ENCODE results near the gene UPK2. TPM values are rescaled to one million over a fixed set of nuclear protein-coding genes. Genes with fewer than 3 reads are reported as not detected.
"Not testable (repeated sequence)": the region's sequence is repeated elsewhere in the genome, so short reads cannot be mapped to it uniquely, and the experiment has no call there.

Gene UPK2
- total RNA-seq, 1 experiment from 2014 or later, result not detected

DNA sequence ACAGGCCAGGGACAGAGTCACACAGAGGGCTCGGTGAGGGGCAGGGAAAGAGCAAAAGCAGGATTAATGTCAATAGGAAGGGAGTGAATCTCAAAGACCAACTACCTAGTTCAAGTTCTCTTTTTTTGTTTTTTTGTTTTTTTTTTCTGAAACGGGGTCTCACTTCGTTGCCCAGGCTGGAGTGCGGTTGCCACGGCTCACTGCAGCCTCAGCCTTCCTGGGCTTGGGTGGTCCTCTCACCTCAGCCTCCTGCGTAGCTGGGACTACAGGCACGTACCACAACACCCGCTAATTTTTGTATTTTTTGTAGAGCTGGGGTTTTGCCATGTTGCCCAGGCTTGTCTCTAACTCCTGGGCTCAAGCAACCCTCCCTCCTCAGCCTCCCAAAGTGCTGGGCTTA is 20.7 kb upstream of the UPK2 start:
- no peak for DNase-seq (ENCODE audit: low read depth)

DNA sequence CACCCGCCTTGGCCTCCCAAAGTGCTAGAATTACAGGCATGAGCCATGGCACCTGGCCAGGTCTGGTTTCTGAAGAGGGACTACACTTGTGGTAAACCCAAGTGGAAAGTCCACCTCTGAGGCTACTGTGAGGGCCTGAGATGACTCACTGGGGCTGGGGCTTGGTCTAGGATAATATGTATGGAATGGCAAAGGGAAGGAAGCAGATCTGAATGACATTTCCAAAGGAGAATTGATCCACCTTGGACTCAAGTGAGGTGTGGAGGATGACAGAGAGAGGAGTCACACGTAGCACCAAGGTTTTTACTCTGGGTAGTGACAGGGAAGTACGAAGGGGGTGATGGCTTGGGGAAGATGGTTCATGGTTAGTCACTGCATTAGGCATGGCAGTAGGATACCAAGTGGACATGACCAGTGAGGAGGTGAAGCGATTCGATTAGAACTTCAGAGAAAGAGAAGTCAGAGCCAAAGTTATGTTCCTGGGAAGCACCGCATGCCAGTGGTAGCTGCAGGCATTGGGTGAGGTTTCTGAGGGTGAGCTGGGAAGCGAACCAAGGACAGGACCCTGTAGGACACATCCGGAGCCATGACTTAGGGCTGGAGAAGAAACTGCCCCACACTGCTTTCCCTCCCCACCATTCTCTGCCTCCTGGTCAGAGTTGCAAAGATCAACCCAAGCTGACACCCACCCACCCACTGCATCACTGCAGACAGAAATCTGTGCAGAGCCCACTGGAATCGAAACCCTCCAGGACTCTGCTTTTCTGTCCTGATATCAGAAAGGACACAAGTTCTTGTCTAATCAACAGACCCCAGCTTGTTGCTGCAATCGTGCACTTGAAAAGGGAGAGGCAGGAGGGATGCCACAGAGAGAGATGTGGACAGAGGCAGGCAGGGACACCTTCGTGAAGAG is 17.4 kb upstream of the UPK2 start:
- DNase-seq (ENCODE audit: low read depth), result peak; percentile 97

DNA sequence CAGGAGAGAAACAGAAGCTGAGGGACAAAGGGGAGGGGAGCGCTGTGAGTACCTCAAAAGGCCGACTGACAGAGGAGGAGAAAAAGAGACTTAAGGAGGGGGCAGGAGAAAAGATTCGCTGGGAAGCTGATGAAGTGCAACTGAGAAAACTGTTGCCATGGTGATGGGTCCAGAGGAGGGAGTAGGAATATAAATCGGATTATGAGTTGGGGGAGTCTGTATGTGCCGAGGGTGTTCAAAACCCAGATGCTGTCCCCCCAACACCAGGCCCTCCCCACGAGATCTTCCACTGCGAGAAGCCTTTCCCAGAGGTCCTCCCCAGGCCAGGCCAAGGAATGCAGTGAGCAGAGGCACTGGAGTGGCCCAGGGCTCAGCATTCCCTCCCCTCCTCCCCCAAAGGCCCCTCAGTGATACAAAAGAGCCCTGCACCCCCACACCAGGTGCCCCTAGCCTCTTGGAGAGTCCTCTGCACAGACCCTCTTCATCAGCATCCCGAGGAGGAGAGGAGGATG is 16.6 kb upstream of the UPK2 start:
- DNase-seq (ENCODE audit: low read depth), result no peak

DNA sequence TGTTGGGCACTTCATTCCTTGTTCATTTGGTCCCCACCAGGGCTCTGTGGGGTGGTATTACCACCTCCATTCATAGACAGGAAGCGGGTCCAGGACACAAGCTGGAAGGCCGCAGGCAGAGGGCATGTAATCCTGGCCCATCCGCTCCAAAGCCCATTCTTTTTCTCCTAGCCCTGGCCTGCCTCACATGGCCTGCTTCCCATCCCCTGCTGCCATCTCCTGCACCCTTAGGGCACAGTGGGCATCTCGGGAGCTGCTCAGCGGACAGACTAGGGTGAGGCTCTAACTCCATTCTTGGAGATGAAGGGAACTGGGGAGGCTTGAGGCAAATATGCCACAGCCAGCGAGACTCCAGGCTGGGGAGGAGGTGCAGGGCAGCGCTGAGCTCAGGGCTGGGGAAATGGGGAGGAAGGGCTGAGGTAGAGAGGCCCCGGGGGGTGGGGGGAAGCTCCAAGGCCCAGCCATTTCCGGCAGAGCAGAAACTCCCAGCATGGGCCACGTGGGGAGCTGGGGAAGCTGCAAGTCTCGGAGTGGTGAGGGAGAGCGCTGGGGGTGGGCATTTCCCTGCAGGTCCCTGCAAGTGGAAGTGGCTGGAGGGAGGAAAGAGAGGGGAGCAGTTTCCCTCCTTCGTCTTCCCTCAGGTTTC is 16.0 kb upstream of the UPK2 start:
- no peak for DNase-seq (ENCODE audit: low read depth)

DNA sequence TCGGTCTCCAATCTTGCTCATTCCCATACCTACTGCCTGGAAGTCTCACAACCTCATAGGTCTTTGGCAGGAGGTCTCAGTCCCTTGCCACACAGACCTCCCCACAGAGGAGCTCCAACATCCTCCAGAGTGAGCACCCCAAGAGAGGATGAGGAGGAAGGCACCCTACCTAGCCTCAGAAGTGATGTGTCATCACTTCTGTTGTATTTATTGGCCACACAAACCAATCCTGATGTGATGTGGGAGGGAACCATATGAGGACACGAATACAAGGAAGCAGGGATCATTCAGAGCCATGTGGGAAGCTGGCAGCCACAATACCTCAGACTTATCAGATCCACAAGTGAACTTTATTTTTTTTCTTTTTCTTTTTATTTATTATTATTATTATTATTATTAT is 9.0 kb upstream of the UPK2 start:
- DNase-seq (ENCODE audit: low read depth), result no peak

DNA sequence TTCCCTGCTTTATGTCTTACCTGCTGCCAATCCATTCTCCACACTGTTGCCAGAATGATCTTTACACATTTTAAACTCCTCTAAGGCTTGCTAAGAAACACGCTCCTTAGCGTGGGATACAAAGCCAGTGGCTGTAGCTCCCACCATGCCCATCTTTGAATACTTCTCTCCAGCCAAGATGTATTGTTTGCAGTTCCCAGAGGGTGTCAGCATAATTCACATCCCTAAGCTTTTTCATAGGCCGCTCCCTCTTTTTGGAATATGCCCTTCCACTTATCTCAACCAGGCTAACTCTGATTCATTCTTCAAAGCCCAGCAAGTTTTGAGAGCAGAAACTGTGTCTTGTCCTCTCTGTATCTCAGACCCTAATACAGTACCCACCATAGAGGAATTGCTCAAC is 8.1 kb upstream of the UPK2 start:
- DNase-seq (ENCODE audit: low read depth), result no peak

DNA sequence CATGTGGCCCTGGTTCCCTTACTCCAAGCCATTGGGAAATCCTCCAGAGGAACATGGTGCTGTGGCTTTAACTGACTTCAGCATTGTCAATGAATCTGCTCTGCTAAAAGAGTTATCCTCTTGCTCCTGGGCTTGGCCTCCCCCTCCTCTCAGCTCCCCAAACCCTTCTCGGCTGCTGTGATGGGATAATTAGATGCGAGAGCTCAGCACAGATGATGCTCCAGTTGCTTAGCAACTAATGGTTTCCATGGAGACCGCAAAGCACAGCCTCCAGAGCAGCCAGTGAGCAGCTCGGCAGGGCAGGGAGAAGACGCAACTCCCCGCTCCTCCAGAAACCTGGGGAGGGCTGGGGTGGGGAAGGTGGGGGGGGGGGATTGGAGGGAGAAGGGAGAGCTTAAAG is 2.8 kb upstream of the UPK2 start:
- DNase-seq (ENCODE audit: low read depth), result peak; percentile 26

DNA sequence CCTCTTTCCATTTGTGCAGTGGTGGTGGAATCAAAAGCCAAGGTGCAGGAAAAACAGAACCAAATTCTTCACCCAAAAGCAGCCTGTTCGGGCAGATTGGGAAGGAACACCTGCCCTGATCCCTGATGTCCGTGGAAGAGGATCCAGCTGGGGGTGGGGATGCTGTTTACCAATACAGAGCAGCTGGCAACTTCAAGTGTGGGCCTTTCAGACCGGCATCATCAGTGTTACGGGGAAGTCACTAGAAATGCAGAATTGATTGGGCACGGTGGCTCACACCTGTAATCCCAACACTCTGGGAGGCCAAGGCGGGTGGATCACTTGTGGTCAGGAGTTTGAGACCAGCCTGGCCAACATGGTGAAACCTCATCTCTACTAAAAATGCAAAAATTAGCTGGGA is 2.1 kb upstream of the UPK2 start:
- not testable (repeated sequence) for DNase-seq (ENCODE audit: low read depth)

DNA sequence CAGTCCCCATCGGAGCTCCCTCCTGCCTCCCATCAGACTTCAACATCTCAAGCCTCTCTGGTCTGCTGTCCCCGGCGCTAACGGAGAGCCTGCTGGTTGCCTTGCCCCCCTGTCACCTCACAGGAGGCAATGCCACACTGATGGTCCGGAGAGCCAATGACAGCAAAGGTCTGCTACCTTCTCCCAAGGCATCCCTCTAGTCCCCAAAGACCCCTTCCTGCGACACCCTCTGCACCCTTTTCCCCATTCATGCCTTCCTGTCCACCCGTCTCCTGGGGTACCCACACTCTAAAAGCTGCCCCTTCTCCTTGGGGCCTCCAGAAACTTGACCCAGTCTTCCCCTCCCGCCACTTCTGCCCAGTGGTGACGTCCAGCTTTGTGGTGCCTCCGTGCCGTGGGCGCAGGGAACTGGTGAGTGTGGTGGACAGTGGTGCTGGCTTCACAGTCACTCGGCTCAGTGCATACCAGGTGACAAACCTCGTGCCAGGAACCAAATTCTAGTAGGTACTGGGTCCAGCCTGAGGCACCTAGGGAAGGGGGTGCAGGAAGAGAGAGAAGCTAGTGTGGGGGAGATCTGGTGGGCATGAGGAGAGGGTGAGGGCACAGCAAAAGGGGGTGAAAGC is 860 bp downstream of the UPK2 start:
- DNase-seq (ENCODE audit: low read depth), result no peak

DNA sequence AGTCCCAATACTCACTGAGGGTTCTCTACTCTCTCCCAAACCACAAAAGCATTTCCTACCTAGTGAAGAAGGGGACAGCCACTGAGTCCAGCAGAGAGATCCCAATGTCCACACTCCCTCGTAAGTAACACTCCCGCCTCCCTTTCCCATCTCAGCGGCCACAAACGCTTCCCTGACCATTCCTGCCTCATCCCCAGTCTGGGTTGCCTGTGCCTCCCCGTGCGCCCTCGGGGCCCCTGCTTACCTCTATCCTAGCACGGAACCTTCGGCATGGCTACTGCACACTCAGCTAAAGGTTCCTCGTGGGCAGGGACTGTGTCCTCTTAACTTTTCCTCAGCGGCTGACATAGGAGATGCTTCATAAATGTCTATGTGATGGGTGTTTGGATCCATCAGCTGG is 1.5 kb downstream of the UPK2 start:
- no peak for DNase-seq (ENCODE audit: low read depth)

DNA sequence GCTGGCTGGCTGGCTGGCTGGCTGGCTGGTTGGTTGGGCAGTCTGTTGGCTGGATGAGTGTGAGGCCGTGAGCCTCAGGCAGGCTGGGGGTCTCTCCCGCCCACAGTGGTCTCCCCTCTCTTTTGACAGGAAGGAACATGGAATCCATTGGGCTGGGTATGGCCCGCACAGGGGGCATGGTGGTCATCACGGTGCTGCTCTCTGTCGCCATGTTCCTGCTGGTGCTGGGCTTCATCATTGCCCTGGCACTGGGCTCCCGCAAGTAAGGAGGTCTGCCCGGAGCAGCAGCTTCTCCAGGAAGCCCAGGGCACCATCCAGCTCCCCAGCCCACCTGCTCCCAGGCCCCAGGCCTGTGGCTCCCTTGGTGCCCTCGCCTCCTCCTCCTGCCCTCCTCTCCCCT is 1.9 kb downstream of the UPK2 start:
- DNase-seq (ENCODE audit: low read depth), result no peak

DNA sequence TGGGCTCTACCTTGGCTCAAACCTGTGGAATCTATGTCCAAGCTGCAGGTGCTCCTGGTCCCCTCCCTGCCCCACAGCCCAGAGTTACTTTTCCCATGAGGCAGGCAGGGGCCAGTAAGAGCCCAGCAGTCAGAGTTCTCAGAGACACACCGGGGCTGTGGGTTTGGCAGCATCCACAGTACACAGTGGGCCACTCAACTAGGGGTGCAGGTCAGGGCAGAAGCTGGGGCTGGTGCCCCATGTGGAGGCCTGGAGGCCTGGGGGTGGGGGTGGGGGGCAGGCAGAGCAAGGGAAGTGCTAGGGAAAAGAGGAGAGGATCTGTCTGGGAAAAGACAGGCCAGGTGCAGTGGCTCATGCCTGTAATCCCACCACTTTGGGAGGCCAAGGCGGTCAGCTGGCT is 2.5 kb downstream of the UPK2 start:
- DNase-seq (ENCODE audit: low read depth), result no peak

DNA sequence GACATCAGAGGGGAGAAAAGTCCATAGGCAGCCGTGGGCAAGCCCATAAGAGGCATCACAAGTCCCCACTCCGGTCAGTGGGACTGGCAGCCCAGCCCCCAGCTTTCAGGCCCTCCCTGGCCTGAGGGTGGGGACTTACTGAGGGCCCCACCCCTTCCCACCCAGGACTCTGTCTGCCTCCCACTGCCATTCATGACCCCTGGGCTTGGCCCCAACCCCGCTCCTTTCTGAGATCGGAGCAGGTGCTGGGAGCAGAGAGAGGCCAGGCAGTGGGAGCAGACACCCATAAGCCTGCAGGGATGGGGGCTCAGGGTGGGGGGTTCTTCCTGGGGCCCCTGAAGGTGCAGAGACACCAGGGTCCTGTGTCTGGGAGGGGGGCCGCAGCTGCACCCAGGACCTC is 5.1 kb downstream of the UPK2 start:
- DNase-seq (ENCODE audit: low read depth), result no peak

DNA sequence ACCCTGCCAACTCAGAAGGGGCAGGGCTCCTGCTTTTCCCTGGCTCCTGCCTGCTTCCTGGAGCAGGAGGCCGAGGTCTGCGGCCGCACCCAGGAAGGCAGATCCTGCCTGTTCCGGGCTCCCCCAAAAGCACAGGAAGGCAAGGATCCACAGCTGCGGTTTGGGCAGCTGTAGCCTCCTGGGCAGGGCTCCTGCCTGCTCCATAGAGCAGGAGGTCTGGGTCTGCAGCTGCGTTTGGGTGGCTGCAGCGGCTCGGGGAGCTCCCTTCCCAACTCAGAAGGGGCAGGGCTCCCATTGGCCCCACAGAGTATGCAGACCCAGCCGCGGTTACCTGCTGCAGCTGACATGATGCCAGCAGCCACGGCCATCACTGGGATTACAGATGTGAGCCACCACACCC is 5.5 kb downstream of the UPK2 start:
- no peak for DNase-seq (ENCODE audit: low read depth)

DNA sequence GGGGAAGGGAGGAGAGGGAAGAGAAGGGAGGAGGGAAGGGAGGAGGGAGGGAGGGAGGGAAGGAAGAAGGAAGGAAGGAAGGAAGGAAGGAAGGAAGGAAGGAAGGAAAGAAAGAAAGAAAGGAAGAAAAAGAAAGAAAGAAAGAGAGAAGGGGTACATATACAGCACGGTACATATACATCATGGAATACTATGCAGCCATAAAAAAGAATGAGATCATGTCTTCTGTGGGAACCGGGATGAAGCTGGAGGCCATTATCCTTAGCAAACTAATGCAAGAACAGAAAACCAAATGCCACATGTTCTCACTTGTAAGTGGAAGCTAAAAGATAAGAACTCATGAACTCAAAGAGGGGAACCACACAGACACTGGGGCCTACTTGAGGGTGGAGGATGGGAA is 13.4 kb downstream of the UPK2 start:
- not testable (repeated sequence) for DNase-seq (ENCODE audit: low read depth)

DNA sequence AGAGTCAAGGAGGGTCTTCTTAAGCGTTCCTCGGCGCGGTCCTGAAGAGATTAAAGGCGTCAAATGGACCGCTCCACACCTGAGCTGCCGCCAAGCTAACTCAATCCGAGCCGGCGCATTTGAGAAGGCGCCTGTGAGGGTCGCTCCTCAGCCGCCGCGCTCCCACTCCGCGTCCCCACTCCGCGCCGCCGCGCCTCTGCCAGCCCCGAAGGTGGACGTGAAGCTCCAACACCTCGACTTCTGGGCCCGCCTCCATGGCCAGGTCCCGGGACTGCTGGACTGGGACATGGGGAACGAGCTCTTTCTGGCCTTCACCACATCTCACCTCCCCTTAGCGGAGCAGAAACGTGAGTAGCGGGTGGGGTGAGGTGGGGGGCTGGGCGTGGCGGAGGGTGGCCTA is 15.5 kb downstream of the UPK2 start, which contains the start of gene FOXR1:
TSS of gene FOXR1 (plus strand) at position 116 of the 400 bp plus-strand sequence. CDS start at position 287, 171 bp downstream.
- no peak for DNase-seq (ENCODE audit: low read depth)

DNA sequence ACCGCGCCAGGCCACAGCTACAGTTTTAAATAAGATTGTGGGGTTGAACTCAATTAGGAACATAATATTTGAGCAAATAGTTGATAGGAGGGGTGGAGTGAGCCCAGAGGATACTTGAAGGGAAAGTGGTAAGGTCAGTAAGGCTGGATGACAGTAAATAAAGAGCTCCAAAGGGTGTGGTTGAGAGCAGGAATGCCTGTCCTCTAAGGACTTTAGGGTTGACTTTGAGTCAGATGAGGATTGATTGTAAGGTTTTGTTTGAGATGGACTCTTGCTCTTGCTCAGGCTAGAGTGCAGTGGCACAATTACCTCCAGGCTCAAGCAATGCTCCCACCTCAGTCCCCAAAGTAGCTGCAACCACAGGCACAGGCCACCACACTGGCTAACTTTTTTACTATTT is 17.9 kb downstream of the UPK2 start:
- no peak for DNase-seq (ENCODE audit: low read depth)

DNA sequence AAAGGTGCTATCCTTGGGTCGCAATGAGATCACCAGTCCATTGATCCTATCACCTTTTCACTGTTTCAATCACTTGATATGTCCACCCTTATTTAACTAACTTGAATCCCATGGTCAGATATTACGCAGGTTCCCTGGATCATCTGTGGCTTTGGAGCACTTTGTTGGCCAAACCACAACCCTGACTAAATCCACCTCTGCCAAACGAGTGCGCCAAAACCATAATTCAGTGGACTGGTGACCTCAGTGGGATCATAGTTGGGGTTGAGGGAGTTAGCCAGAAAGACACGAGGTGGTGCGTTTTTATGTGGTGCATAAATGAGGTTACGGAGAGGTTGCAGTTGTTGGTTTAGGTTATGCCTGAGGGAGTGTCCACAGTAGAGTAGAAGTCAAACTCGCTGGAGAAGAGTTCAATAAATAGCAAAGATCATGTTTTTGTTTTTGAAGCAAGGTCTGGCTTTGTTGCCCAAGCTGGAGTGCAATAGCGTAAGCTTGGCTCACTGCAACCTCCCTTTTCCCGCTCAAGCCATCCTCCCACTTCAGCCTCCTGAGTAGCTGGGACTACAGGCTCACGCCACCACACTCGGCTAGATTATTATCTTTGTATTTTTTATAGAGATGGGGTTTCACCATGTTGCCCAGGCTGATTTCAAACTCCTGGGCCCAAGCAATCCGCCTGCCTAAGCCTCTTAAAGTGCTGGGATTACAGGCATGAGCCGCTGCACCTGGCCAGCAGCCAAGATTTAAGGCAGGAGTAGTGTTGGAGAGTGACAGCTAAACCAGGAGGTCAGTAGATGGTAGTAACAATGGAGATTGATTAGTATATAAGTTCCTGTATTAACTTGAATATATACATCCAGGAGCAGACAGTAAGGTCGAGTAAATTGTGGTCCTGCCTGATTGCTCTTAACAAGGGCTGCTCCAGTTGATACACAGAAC is 19.9 kb downstream of the UPK2 start:
- DNase-seq (ENCODE audit: low read depth), result no peak

DNA sequence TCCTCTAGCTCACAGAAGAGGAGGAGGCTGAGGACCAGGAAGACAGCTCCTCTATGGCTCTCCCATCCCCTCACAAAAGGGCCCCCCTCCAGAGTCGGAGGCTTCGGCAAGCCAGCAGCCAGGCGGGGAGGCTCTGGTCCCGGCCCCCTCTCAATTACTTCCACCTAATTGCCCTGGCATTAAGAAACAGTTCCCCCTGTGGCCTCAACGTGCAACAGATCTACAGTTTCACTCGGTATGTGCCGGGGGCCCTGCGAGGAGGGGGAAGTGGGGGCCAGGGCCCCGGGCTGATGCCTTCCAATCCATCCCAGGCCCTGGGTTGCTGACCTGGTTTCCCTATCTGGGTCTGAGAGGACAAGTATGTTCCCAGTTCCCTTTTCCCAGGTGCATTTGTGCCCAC is 23.3 kb downstream of the UPK2 start:
- no peak for DNase-seq (ENCODE audit: low read depth)

DNA sequence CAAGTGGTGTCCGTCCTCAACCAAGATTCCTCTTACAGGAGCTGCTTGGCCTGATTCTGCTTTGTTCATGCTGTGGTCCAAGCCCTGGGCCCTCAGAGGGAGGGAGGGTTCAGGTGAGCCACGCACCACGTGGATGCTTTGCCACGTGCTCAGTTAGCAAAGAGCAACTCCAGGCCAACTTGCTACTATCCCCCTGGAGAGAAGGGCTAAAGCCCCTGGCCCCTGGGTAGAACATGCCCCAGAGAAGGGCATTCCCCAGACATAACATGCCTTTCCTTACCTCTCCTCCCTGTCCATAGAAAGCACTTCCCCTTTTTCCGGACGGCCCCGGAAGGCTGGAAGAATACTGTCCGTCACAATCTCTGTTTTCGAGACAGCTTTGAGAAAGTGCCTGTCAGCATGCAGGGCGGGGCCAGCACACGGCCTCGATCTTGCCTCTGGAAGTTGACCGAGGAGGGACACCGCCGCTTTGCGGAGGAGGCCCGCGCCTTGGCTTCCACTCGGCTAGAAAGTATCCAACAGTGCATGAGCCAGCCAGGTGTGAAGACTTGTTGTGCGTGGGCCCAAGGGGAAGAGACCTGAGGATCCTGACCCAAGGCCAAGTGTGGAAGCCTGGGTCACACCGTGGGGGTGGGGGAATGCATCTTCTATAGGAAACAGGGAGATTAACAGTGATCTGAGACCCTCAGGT is 24.2 kb downstream of the UPK2 start:
- no peak for DNase-seq (ENCODE audit: low read depth)

Measured in HT1080 (cell line).